A673 (cell line): ENCODE data around the gene TMPRSS2. TPM values are rescaled to one million over a fixed set of nuclear protein-coding genes. Genes with fewer than 3 reads are reported as not detected.

Source experiments
- BruUV-seq: library from RNA; stranded (reverse); fragments of 400-500 nt; replicated peaks from 2 replicates; lab custom pipeline; 2021; lab: Mats Ljungman, UMichigan
- CTCF ChIA-PET: fragments of 300-600 bp; sonication (Branson Sonifier 250); formaldehyde crosslinking; loops from one replicate; lab custom pipeline; 2022; ENCODE audit warnings: antibody characterized with exemption; lab: Charles Lee
- POLR2A ChIA-PET: fragments of 300-600 bp; sonication (Branson Sonifier 250); formaldehyde crosslinking; loops from one replicate; lab custom pipeline; 2022; ENCODE audit warnings: antibody characterized with exemption; ENCODE audit not compliant: low non-redundant PET; lab: Charles Lee
- DNase-seq: peaks from one replicate; pipeline ENCODE4 v3.0.0-alpha.2; 2015; ENCODE audit warnings: low spot score
- H3K27ac ChIP-seq: fragments of 200-600 bp; sonication (generic); 2 replicates; pipeline ENCODE4 v1.5.1; 2016; ENCODE audit warnings: mixed run types, low read depth, mild to moderate bottlenecking, mixed read lengths, antibody characterized with exemption, low read length; ENCODE audit not compliant: poor library complexity, severe bottlenecking
- H3K27me3 ChIP-seq: fragments of 200-600 bp; sonication (generic); replicated peaks from 2 replicates; pipeline ENCODE4 v1.6.1; 2017; ENCODE audit warnings: mixed run types, low read depth, mild to moderate bottlenecking, mixed read lengths, antibody characterized with exemption, low read length; ENCODE audit not compliant: insufficient read depth, poor library complexity
- H3K36me3 ChIP-seq: fragments of 200-600 bp; sonication (generic); 2 replicates; pipeline ENCODE4 v1.6.1; 2016; ENCODE audit warnings: mixed run types, mild to moderate bottlenecking, mixed read lengths, antibody characterized with exemption, low read length; ENCODE audit not compliant: insufficient read depth, poor library complexity, severe bottlenecking
- H3K4me1 ChIP-seq: fragments of 200-600 bp; sonication (generic); 2 replicates; pipeline ENCODE4 v1.6.1; 2017; ENCODE audit warnings: mixed run types, mild to moderate bottlenecking, mixed read lengths, antibody characterized with exemption, low read length; ENCODE audit not compliant: insufficient read depth, poor library complexity, severe bottlenecking
- H3K4me3 ChIP-seq: fragments of 200-600 bp; sonication (generic); 2 replicates; pipeline ENCODE4 v1.5.1; 2016; ENCODE audit warnings: low read depth, mixed run types, mild to moderate bottlenecking, mixed read lengths, low read length; ENCODE audit not compliant: poor library complexity, severe bottlenecking
- H3K9me3 ChIP-seq: fragments of 200-600 bp; sonication (generic); 2 replicates; pipeline ENCODE4 v1.6.1; 2016; ENCODE audit warnings: mixed run types, low read depth, mild to moderate bottlenecking, mixed read lengths, antibody characterized with exemption, low read length; ENCODE audit not compliant: poor library complexity, severe bottlenecking
- EZH2 ChIP-seq: fragments of 200-600 bp; sonication (generic); IDR thresholded peaks from 2 replicates; pipeline ENCODE4 v1.6.1; 2017; ENCODE audit warnings: borderline replicate concordance, low read depth, mild to moderate bottlenecking, mixed read lengths, antibody characterized with exemption, low read length; ENCODE audit not compliant: poor library complexity, severe bottlenecking
- intact Hi-C: fragments of 100-400 bp; cut with micrococcal nuclease; formaldehyde crosslinking; loops from one replicate; pipeline ENCODE4 v1.10.0; 2022; ENCODE audit not compliant: unreplicated experiment
- total RNA-seq: library from RNA; stranded (reverse); gene quantifications from 2 replicates; pipeline ENCODE4 v1.2.3, GENCODE V29; 2021
- TF ChIP-seq, protein P1 (sequence below): fragments of 300-800, 200-600 bp; sonication (generic); conservative IDR thresholded peaks from 2 replicates; pipeline ENCODE4 v1.5.1; 2017; ENCODE audit warnings: low read depth, mild to moderate bottlenecking, antibody characterized with exemption, low read length, moderate library complexity, mixed read lengths

TMPRSS2 gene
- total RNA-seq, 1 experiment from 2014 or later: not detected

DNA sequence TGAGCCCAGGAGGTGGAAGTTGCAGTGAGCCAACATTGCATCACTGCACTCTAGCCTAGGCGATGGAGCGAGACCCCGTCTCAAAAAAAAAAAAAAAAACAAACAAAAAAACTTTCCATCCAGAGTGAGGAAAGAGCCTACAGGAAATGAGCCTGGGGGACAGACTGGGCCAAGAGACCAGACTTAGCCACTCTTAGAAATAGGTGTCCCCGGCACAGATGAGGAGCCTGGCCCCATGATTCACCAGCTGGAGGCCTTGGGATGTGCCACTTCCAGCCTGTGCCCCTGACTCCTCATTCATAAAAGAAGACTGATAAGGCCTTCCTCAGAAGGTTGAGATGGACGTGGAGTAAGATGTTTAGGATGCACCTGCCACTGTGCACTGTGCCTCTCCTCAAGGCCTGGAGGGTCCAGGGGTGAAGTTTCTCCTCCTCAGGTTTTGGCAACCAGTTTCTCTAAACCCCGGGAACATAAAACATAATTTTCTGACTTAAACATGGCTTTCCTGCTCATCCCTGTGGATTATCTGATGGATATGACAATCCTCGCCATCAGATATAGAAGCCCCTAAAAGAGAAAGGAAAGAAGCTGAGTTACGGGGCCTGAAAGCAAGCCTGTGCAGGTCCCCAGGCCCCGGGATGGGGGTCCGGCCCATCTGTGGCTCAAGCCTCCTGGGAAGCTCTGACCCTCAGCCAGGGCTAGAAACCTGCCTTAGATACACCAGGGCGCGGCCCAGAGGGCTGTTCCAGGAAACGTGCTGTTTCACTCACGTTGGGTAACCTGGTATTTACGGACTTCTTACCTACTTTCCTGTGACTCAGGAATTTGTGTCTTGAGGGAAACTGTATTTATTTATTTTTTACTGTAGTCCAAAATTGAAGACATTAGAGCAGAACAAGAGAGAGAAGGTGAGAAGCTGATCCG is 55.9 kb downstream of the TMPRSS2 start:
- ChIA-PET POLR2A (interaction anchor here (0.7 kb wide), 1 partner anchor 884 kb away, joined by 7 read pairs; no protein-coding TSS in a partner anchor), CTCF (no interaction called here)
- no peak for TF ChIP-seq EZH2
- TF ChIP-seq, protein P1, sequence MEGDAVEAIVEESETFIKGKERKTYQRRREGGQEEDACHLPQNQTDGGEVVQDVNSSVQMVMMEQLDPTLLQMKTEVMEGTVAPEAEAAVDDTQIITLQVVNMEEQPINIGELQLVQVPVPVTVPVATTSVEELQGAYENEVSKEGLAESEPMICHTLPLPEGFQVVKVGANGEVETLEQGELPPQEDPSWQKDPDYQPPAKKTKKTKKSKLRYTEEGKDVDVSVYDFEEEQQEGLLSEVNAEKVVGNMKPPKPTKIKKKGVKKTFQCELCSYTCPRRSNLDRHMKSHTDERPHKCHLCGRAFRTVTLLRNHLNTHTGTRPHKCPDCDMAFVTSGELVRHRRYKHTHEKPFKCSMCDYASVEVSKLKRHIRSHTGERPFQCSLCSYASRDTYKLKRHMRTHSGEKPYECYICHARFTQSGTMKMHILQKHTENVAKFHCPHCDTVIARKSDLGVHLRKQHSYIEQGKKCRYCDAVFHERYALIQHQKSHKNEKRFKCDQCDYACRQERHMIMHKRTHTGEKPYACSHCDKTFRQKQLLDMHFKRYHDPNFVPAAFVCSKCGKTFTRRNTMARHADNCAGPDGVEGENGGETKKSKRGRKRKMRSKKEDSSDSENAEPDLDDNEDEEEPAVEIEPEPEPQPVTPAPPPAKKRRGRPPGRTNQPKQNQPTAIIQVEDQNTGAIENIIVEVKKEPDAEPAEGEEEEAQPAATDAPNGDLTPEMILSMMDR: no peak
- no peak for DNase-seq
- no peak overlapping the region for H3K27ac ChIP-seq
- intact Hi-C loops: no loop called here
- no peak overlapping the region for H3K4me3 ChIP-seq
- H3K36me3 ChIP-seq: no peaks in the 10 kb centered on the region
- H3K27me3 ChIP-seq: no peaks in the 10 kb centered on the region
- no peaks in the 10 kb centered on the region for H3K4me1 ChIP-seq
- H3K9me3 ChIP-seq: no peaks in the 10 kb centered on the region
- BruUV-seq: no TSS peak

- H3K9me3 ChIP-seq: no peaks in the 10 kb centered on the region
- H3K36me3 ChIP-seq: no peaks in the 10 kb centered on the region
- TF ChIP-seq, protein P1: no peak
- no peak for TF ChIP-seq EZH2
- ChIA-PET CTCF (interaction anchor here (0.6 kb wide), 1 partner anchor 162 kb away, joined by 3 read pairs; no protein-coding TSS in a partner anchor), POLR2A (no interaction called here)
- H3K27ac ChIP-seq: no peak overlapping the region
- intact Hi-C loops: no loop called here
- no peaks in the 10 kb centered on the region for H3K4me1 ChIP-seq
- H3K27me3 ChIP-seq: no peaks in the 10 kb centered on the region
- BruUV-seq: no TSS peak
- no peak overlapping the region for H3K4me3 ChIP-seq
- no peak for DNase-seq
Observed at GRCh38 chr21:41449613-41450012, 58.3 kb downstream of the TMPRSS2 start.

GRCh38 chr21:41447356-41447755 is 60.6 kb downstream of the TMPRSS2 start:
- no TSS peak for BruUV-seq
- CTCF ChIA-PET: no interaction called here
- Histone ChIP-seq H3K9me3 (no peaks in the 10 kb centered on the region), H3K27ac (no peak overlapping the region), H3K36me3 (no peaks in the 10 kb centered on the region), H3K27me3 (no peaks in the 10 kb centered on the region), H3K4me3 (no peak overlapping the region), H3K4me1 (no peaks in the 10 kb centered on the region)
- intact Hi-C loops: no loop called here
- POLR2A ChIA-PET: no interaction called here
- TF ChIP-seq EZH2: no peak
- TF ChIP-seq, protein P1: no peak
- no peak for DNase-seq
